ENCODE measurements around the gene ITFG2. TPM values are rescaled to one million over a fixed set of nuclear protein-coding genes. Genes with fewer than 3 reads are reported as not detected.
"Not testable (repeated sequence)": the region's sequence is repeated elsewhere in the genome, so short reads cannot be mapped to it uniquely, and the experiment has no call there.

ITFG2 gene
- total RNA-seq, 2 experiments from 2014 or later = 25.9 to 29.5 TPM

DNA sequence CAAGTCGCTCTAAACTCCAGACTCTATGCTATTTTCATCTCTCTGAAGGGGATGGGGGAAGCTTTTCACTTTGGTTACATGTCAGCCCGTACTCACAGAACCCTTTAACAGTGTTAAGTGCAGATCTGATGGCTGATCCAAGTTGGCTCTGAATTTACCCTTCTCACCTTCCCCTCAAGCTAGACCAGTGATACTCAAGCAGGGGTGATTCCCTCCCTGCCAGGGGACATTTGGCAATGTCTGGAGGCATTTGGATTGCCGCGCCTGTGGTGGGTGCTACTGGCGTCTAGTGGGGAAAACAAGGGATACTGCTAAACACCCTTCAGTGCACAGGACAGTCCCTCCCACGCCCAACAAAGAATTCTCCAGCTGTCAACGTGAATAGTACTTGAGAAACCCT is 50.4 kb downstream of the ITFG2 start:
- Mint-ChIP-seq H3K4me1 (peaks cover 5% of the 10 kb centered on the region), H3K9me3 (no peaks in the 10 kb centered on the region), H3K27ac (no peak overlapping the region), H3K36me3 (ENCODE audit: low read depth) (peaks cover 73% of the 10 kb centered on the region), H3K4me3 (no peak overlapping the region), H3K27me3 (no peaks in the 10 kb centered on the region)
- POLR2A ChIA-PET = interaction anchor here (0.5 to 1.9 kb wide), 4 partner anchors 13 to 1171 kb away, joined by 3 to 7 read pairs (median 3); partner anchors contain the start of genes FOXM1 and RHNO1
- no peak for DNase-seq
- CTCF ChIA-PET = interaction anchor here (0.7 to 3.2 kb wide), 2 partner anchors 9 to 49 kb away, joined by 3 to 14 read pairs; no protein-coding TSS in a partner anchor

DNA sequence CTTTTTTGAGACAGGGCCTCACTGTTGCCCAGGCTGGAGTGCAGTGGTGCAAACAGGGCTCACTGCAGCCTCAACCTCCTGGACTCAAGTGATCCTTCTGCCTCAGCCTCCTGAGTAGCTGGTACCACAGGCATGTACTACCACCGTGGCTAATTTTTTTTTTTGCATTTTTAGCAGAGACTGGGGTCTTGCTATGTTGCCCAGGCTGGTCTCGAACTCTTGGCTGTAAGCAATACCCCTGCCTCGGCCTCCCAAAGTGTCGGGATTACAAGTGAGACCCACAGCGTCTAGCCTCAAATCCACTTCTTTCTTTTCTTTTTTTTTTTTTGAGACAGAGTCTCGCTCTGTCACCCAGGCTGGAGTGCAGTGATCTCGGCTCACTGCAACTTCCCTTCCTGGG is 50.9 kb downstream of the ITFG2 start:
- H3K27me3 Mint-ChIP-seq, H3K4me3 Mint-ChIP-seq, H3K9me3 Mint-ChIP-seq, H3K4me1 Mint-ChIP-seq, H3K27ac Mint-ChIP-seq, DNase-seq: not testable (repeated sequence)
- POLR2A ChIA-PET = interaction anchor here (0.6 to 1.9 kb wide), 5 partner anchors 14 to 1172 kb away, joined by 3 to 7 read pairs (median 3); partner anchors contain the start of genes FOXM1, ITFG2 and RHNO1
- CTCF ChIA-PET = interaction anchor here (1.7 to 3.2 kb wide), 2 partner anchors 9 to 11 kb away, joined by 6 to 14 read pairs; no protein-coding TSS in a partner anchor
- H3K36me3 Mint-ChIP-seq (ENCODE audit: low read depth) = peaks cover 73% of the 10 kb centered on the region

DNA sequence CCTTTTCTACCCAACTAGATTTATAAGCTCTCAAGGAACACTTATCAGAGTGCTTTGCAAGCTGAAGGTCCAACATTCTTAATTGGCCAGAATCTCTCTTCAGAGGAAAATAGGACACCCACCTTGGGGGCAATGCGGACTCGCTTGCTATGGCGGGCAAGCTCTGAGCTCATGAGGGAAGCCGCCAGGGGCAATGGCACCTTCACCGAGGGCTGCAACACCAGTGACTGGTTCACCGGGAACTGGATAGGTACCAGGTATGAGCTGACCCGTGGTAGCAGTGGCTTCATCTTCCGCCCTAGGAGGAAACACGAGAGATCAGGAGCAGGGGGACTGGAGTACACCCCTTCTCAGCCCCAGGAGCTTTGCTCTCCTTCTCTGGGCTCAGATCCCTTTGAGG is 51.7 kb downstream of the ITFG2 start:
- no peak overlapping the region for H3K4me3 Mint-ChIP-seq
- H3K36me3 Mint-ChIP-seq (ENCODE audit: low read depth) = peaks cover 74% of the 10 kb centered on the region
- no peak for DNase-seq
- no peak overlapping the region for H3K27ac Mint-ChIP-seq
- POLR2A ChIA-PET = interaction anchor here (0.8 to 1.9 kb wide), 5 partner anchors 10 to 52 kb away, joined by 3 to 7 read pairs (median 3); partner anchors contain the start of genes FOXM1, ITFG2 and RHNO1
- no peaks in the 10 kb centered on the region for H3K27me3 Mint-ChIP-seq
- H3K9me3 Mint-ChIP-seq = no peaks in the 10 kb centered on the region
- peaks cover 17% of the 10 kb centered on the region for H3K4me1 Mint-ChIP-seq
- CTCF ChIA-PET = interaction anchor here (1.7 to 3.2 kb wide), 2 partner anchors 10 kb away, joined by 6 to 14 read pairs; no protein-coding TSS in a partner anchor

DNA sequence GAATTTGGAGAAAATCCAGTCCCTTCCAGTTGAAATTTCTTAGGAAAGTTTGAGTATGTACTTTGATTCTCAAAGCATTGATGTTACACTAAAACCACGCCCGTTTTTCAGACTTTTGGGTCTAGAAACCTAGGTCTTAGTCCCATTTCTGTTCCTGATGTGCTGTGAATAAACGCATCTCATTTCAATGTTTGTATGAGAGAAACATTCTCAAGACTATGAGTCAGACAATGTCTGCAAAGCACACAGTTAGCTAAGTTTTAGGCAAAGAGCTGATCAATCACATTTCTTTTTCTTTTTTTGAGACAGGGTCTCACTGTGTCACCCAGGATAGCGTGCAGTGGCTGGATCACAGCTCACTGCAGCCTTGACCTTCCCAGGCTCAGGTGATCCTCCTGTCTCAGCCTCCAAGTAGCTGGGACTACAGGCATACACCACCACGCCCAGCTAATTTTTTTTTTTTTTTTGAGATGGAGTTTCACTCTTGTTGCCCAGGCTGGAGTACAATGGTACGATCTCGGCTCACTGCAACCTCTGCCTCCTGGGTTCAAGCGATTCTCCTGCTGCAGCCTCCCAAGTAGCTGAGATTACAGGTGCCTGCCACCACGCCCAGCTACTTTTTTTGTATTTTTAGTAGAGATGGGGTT is 56.6 kb downstream of the ITFG2 start:
- H3K27me3 Mint-ChIP-seq, DNase-seq, H3K4me3 Mint-ChIP-seq, H3K9me3 Mint-ChIP-seq: not testable (repeated sequence)
- Mint-ChIP-seq H3K36me3 (ENCODE audit: low read depth) (peaks cover 64% of the 10 kb centered on the region), H3K27ac (peak overlapping the region; percentile 81), H3K4me1 (peaks cover 39% of the 10 kb centered on the region)
- CTCF ChIA-PET = interaction anchor here (0.7 to 0.9 kb wide), 2 partner anchors 9 to 16 kb away, joined by 3 to 4 read pairs; no protein-coding TSS in a partner anchor
- POLR2A ChIA-PET = interaction anchor here (2.9 kb wide), 1 partner anchor 9 kb away, joined by 37 read pairs; the partner anchor contains the start of genes FOXM1 and RHNO1

Other genes with a start within 250 kb of the ITFG2 start
- gene FKBP4, start 17.7 kb upstream of the ITFG2 start, total RNA-seq = 10 to 100 TPM; 62.6 to 70.7 TPM
- not detected for gene NRIP2, start 22.4 kb downstream of the ITFG2 start, total RNA-seq
- gene TEX52, start 44.4 kb downstream of the ITFG2 start, total RNA-seq = under 1 TPM in 1 of 2 experiments, not detected in 1; 0.20 TPM
- gene FOXM1, start 64.5 kb downstream of the ITFG2 start, total RNA-seq = 100 to 1,000 TPM; 102 to 109 TPM
- gene RHNO1, start 64.6 kb downstream of the ITFG2 start, total RNA-seq = 10 to 100 TPM; 65.3 to 70.6 TPM
- 1 to 10 TPM; 8.4 to 8.8 TPM for gene TULP3, start 78.2 kb downstream of the ITFG2 start, total RNA-seq
- gene TEAD4, start 146.7 kb downstream of the ITFG2 start, total RNA-seq = under 1 TPM; 0.68 to 0.83 TPM

All from activated CD4-positive, alpha-beta memory T cell treated with anti-CD3 and anti-CD28 coated beads, Interleukin-2, amount 10 ng/mL, durations not matched to agents 7 days and 5 days (primary cell).